IPS-20b (cell line): ENCODE data around the gene CFAP126.
"Not testable (repeated sequence)": the region's sequence is repeated elsewhere in the genome, so short reads cannot be mapped to it uniquely, and the experiment has no call there.

Experiments used
- H3K27ac ChIP-seq: one replicate; pipeline ENCODE4 v1.5.1; 2013; ENCODE audit warnings: low read length
- H3K27me3 ChIP-seq: 2 replicates; pipeline ENCODE4 v1.6.1; 2013; ENCODE audit warnings: mild to moderate bottlenecking, low read length, inconsistent platforms; ENCODE audit not compliant: insufficient read depth
- H3K36me3 ChIP-seq: 2 replicates; pipeline ENCODE4 v1.6.1; 2013; ENCODE audit warnings: low read depth, mild to moderate bottlenecking, inconsistent platforms, low read length, moderate library complexity; ENCODE audit not compliant: insufficient read depth
- H3K4me1 ChIP-seq: 2 replicates; pipeline ENCODE4 v1.6.1; 2013; ENCODE audit warnings: mild to moderate bottlenecking, control low read depth, inconsistent platforms, low read length, moderate library complexity; ENCODE audit not compliant: insufficient read depth
- H3K4me3 ChIP-seq: 2 replicates; pipeline ENCODE4 v1.5.1; 2013; ENCODE audit warnings: mild to moderate bottlenecking, low read length, inconsistent platforms
- H3K9ac ChIP-seq: 2 replicates; pipeline ENCODE4 v1.6.1; 2013; ENCODE audit warnings: low read depth, mild to moderate bottlenecking, inconsistent platforms, low read length, moderate library complexity
- H3K9me3 ChIP-seq: 2 replicates; pipeline ENCODE4 v1.6.1; 2013; ENCODE audit warnings: mild to moderate bottlenecking, low read depth, low read length, inconsistent platforms; ENCODE audit not compliant: insufficient read depth

The CFAP126 gene

DNA sequence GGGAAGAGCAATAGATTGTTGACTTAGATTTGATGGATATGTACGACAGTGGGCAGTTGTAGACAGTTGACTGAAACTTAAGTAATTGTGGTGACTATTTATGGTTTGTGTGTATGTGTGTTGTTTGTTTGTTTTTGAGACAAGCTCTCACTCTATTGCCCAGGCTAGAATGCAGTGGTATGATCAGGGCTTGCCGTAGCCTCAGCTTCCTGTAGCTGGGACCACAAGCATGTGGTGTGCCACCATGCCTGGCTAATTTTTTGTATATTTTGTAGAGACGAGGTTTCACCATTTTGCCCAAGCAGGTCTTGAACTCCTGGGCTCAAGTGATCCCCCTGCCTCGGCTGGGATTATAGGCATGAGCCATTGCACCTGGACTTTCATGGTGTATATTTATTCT lies 43.7 kb downstream of the CFAP126 start:
- peaks cover 46% of the 10 kb centered on the region for H3K36me3 ChIP-seq
- no peak overlapping the region for H3K4me3 ChIP-seq
- no peaks in the 10 kb centered on the region for H3K9me3 ChIP-seq
- H3K4me1 ChIP-seq, result no peaks in the 10 kb centered on the region
- no peak overlapping the region for H3K9ac ChIP-seq
- no peaks in the 10 kb centered on the region for H3K27me3 ChIP-seq
- H3K27ac ChIP-seq, result no peak overlapping the region

- H3K4me3 ChIP-seq, result peak overlapping the region; percentile 33; the same call in 1 of the 2 replicates
- H3K9me3 ChIP-seq, H3K27me3 ChIP-seq, H3K27ac ChIP-seq, H3K36me3 ChIP-seq, H3K9ac ChIP-seq: not testable (repeated sequence)
- peaks cover 13% of the 10 kb centered on the region for H3K4me1 ChIP-seq
Observed at GRCh38 chr1:161315841-161316674, 51.6 kb downstream of the CFAP126 start.
